RWPE1 (cell line): ENCODE measurements around the gene CDC14A.
"Not testable (repeated sequence)": the region's sequence is repeated elsewhere in the genome, so short reads cannot be mapped to it uniquely, and the experiment has no call there.

Experiments
- CTCF ChIA-PET: fragments of 350-600 bp; sonication (Branson Sonifier 250); formaldehyde crosslinking; extraction: SDS; loops from one replicate; lab custom pipeline; 2021; lab: Yijun Ruan, JAX
- POLR2A ChIA-PET: fragments of 400-600 bp; formaldehyde crosslinking; extraction: SDS; loops from one replicate; lab custom pipeline; 2020; ENCODE audit warnings: antibody characterized with exemption; ENCODE audit not compliant: low non-redundant PET; lab: Yijun Ruan, JAX
- DNase-seq: peaks from one replicate; pipeline ENCODE4 v3.0.0; 2012; ENCODE audit warnings: low spot score
- H3K27ac ChIP-seq: fragments of 450-650 bp; 2 replicates; pipeline ENCODE4 v1.5.1; 2017
- CTCF ChIP-seq: fragments of 450-650 bp; conservative IDR thresholded peaks from 2 replicates; pipeline ENCODE4 v1.5.1; 2017; ENCODE audit warnings: low read depth, mild to moderate bottlenecking

CDC14A gene

GRCh38 chr1:100328133-100328532 lies 24.2 kb upstream of the CDC14A start:
- CTCF ChIA-PET: no interaction called here
- no peak for DNase-seq
- no peak for TF ChIP-seq CTCF
- POLR2A ChIA-PET: no interaction called here
- H3K27ac ChIP-seq: no peak overlapping the region

DNA sequence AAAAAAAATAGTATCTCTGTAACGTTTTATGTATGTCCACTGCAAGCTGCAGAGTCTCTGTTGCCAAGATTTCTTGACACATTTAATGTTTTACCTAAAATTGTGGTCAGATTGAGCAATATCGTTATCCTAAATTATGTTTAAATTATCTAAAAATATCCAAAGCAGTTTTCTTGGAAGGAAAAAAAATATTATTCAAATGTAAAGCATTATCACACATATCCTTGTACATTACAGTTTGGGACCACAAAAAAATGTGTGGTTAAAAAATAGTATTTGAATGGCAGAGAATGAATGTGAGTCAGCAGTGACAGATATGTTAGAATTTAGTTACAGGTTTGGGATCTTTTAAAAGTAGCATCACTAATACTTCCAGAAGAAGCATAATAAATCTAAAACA lies 21.2 kb upstream of the CDC14A start:
- H3K27ac ChIP-seq, POLR2A ChIA-PET, DNase-seq, CTCF ChIA-PET: not testable (repeated sequence)

DNA sequence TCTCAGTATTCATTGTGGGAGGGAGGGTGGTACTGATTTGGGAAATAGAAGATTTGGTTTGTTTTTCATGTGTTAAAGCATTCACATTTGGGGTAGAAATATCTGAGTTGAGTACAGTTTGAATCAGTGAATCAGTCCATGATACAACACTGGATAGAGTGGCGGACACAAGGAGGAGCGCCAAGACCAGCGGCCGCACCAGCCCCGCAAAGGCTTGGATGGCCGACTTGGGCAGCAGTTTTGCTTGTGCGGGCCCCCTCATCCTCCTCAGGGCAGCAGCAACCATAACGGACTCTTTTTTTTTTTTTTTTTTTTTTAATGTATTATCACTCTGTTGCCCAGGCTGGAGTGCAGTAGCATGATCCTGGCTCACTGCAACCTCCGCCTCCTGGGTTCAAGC lies 20.0 kb upstream of the CDC14A start:
- H3K27ac ChIP-seq: no peak overlapping the region
- DNase-seq: no peak
- ChIA-PET POLR2A (no interaction called here), CTCF (no interaction called here)
- TF ChIP-seq CTCF: no peak

DNA sequence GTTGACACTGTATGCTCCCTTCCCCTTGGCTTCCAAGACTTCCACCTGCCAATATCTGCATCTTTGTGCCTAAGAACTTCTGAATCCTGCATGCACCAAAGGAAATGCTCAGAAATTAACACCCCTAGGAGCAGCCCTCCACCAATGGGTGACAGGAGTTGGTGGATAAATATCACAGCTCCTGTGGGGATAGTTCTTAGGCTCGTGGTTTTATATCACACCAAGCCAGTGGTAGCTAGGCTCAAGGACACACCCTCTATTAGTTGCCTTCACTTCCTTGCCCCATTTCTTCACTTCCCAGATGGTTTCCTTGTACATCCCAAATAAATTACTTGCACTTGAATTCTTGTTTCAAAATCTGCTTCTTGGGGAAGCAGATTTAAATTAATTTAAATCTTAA lies 16.9 kb upstream of the CDC14A start:
- no peak for TF ChIP-seq CTCF
- POLR2A ChIA-PET: no interaction called here
- no peak overlapping the region for H3K27ac ChIP-seq
- CTCF ChIA-PET: no interaction called here
- no peak for DNase-seq

- H3K27ac ChIP-seq, DNase-seq, POLR2A ChIA-PET, CTCF ChIA-PET: not testable (repeated sequence)
Measured at GRCh38 chr1:100337878-100338277, 14.4 kb upstream of the CDC14A start.

DNA sequence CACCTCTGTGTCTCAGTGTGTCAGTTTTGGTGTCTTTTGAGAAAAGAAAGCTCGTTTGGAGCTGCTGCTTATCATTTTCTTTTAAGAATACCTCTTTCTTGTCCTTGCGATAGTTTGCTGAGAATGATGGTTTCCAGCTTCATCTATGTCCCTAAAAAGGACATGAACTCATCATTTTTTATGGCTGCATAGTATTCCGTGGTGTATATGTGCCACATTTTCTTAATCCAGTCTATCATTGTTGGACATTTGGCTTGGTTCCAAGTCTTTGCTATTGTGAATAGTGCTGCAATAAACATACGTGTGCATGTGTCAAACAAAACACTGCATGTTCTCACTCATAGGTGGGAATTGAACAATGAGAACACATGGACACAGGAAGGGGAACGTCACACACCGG lies 12.6 kb upstream of the CDC14A start:
- H3K27ac ChIP-seq, POLR2A ChIA-PET, DNase-seq, CTCF ChIA-PET: not testable (repeated sequence)

DNA sequence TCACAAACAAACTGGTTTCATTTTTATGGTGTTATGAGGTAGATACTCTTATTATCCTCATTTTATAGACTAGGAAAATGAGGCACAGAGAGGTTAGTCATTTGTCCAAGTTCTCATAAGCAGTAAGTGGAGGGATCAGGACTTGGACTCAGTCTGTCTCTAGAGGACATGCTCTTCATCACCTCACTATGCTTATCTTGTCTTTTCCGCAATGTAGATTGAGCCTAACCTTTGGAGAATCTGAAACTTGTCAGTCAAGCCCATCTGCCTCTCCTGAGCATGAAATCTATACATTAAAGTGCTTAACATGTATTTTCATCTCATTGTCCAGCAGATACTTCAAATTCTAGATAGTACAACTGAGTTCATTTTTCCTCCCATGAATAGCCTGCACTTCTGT lies 11.8 kb upstream of the CDC14A start:
- ChIA-PET CTCF (no interaction called here), POLR2A (no interaction called here)
- H3K27ac ChIP-seq: no peak overlapping the region
- no peak for TF ChIP-seq CTCF
- DNase-seq: no peak

- no peak for TF ChIP-seq CTCF
- DNase-seq: no peak
- no peak overlapping the region for H3K27ac ChIP-seq
- ChIA-PET POLR2A (interaction anchor here (0.5 kb wide), 1 partner anchor 40 kb away, joined by 5 read pairs; no protein-coding TSS in a partner anchor), CTCF (no interaction called here)
Measured at GRCh38 chr1:100342348-100342747, 10.0 kb upstream of the CDC14A start.
